Measurements from ENCODE around the gene TAF1D. TPM values are rescaled to one million over a fixed set of nuclear protein-coding genes. Genes with fewer than 3 reads are reported as not detected.
A peak's percentile ranks its signal among the peaks of the same experiment; 100 is the strongest.
"Not testable (repeated sequence)": the region's sequence is repeated elsewhere in the genome, so short reads cannot be mapped to it uniquely, and the experiment has no call there.

Gene TAF1D
- total RNA-seq, 1 donor from 2014 or later = 83.2 TPM

DNA sequence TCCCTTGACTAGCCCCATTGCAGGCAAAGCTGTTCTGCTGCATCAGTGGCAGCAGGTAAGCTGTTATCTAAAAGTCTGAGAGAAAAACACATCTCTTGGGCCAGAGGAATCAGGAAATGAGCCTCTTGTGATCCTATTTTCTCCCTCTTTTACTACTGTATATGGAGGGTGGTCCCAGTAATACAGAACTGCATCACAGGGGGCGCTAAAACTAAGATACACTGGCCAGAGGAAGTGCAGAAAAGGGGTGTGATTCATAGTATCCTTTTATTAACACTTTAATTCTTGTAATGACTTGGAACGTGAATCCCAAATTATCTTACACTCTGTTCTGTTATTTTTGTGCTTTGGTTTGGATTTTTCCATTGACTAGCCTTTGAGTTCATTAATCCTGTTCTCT is 34.0 kb upstream of the TAF1D start:
- Histone ChIP-seq H3K4me1 (no peaks in the 10 kb centered on the region), H3K27ac (no peak overlapping the region), H3K9me3 (no peaks in the 10 kb centered on the region), H3K27me3 (ENCODE audit: low read depth) (no peaks in the 10 kb centered on the region), H3K36me3 (no peaks in the 10 kb centered on the region), H3K4me3 (no peak overlapping the region)
- DNase-seq (no peak), ATAC-seq (no peak)
- TF ChIP-seq CTCF (IDR thresholded peaks at IDR 0.05) = no peak
- intact Hi-C loops (cut with DNase I) = no loop called here

DNA sequence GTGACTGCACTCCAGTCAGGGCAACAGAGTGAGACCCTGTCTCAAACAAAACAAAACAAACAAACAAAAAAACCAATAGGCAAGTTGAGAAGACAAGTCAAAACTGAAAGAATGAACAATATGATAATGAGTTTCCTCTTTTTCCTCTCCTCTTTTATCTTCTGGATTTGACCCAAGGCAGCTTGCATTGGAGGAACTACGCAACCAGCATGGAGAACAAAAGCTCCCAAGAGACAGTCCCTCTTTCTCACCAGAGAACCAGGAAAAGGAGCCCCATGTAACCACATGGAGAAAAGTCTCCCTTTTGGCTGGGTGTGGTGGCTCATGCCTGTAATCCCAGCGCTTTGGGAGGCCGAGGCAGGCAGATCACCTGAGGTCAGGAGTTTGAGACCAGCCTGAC is 33.3 kb upstream of the TAF1D start:
- H3K27me3 ChIP-seq (ENCODE audit: low read depth); H3K4me1 ChIP-seq; H3K36me3 ChIP-seq; H3K4me3 ChIP-seq; ATAC-seq; H3K27ac ChIP-seq; H3K9me3 ChIP-seq; intact Hi-C loops (cut with DNase I); DNase-seq: not testable (repeated sequence)

DNA sequence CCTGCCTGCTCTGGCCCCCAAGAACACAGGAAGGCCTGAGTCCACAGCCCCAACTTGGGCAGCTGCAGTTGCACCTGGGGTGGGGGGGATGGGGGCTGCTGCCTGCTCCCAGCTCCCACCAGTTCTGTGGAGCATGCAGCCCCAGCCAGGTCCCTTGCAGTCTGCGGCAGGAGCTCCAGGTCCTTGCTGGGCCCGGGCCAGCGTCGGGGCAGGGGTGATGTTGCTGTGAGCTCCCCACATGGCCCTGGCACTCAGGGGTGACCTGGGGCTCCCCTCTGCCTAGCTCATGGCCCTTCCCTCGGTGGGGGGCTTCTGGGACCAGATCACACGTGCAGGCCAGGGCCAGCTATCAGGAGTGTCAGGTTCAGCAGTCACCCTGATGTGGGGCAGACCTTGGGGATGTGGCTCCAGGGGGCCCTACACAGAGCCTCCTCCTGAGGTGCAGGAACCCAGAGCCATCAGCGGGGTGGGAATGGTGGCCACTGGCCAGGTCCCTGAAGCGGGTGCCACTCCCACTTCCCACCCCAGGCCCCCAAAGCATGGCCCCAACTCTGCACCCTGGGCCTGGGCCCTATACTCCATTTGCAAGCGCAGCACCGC is 32.4 kb upstream of the TAF1D start:
- Histone ChIP-seq H3K27ac (no peak overlapping the region), H3K4me1 (no peaks in the 10 kb centered on the region), H3K9me3 (no peaks in the 10 kb centered on the region), H3K36me3 (no peaks in the 10 kb centered on the region), H3K27me3 (ENCODE audit: low read depth) (no peaks in the 10 kb centered on the region), H3K4me3 (no peak overlapping the region)
- ATAC-seq = peak in 1 of 2 donors; percentile 17
- no peak for TF ChIP-seq CTCF (IDR thresholded peaks at IDR 0.05)
- intact Hi-C loops (cut with DNase I) = no loop called here
- DNase-seq = no peak

- Histone ChIP-seq H3K27me3 (ENCODE audit: low read depth) (no peaks in the 10 kb centered on the region), H3K27ac (no peak overlapping the region), H3K4me3 (no peak overlapping the region), H3K4me1 (no peaks in the 10 kb centered on the region), H3K36me3 (no peaks in the 10 kb centered on the region), H3K9me3 (no peaks in the 10 kb centered on the region)
- ATAC-seq = no peak
- DNase-seq = no peak
- intact Hi-C loops (cut with DNase I) = no loop called here
- no peak for TF ChIP-seq CTCF (IDR thresholded peaks at IDR 0.05)
Observed at GRCh38 chr11:93773045-93773477, 31.8 kb upstream of the TAF1D start.

DNA sequence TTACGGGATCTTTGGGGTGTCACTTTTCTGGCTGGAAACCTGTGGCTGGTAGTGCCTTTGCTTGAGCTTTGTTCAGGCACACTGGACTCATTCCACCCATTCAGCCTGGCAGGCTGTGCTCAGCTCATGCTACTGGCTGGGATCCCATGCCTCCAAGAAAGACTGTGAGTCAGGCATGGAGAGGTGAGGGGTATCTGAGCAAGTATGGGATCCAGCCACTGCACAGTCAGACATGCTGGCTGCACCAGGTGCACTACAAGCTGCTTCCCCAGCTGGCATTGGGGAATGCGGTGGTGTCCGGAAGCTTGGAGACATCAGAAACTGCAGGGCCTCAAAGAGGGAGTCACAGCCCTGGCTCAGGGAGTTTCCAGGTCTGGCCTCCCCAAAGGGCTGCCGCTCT is 30.8 kb upstream of the TAF1D start:
- ATAC-seq = no peak
- intact Hi-C loops (cut with DNase I) = no loop called here
- H3K27me3 ChIP-seq (ENCODE audit: low read depth) = no peaks in the 10 kb centered on the region
- no peaks in the 10 kb centered on the region for H3K36me3 ChIP-seq
- no peak for TF ChIP-seq CTCF (IDR thresholded peaks at IDR 0.05)
- H3K27ac ChIP-seq = no peak overlapping the region
- no peaks in the 10 kb centered on the region for H3K4me1 ChIP-seq
- no peaks in the 10 kb centered on the region for H3K9me3 ChIP-seq
- no peak for DNase-seq
- no peak overlapping the region for H3K4me3 ChIP-seq

GRCh38 chr11:93770160-93770559 is 28.9 kb upstream of the TAF1D start:
- ATAC-seq = no peak
- intact Hi-C loops (cut with DNase I) = no loop called here
- DNase-seq = no peak
- Histone ChIP-seq H3K36me3 (peaks cover 4% of the 10 kb centered on the region), H3K4me3 (no peak overlapping the region), H3K27me3 (ENCODE audit: low read depth) (no peaks in the 10 kb centered on the region), H3K27ac (no peak overlapping the region), H3K4me1 (no peaks in the 10 kb centered on the region), H3K9me3 (no peaks in the 10 kb centered on the region)
- TF ChIP-seq CTCF (IDR thresholded peaks at IDR 0.05) = no peak
